Fibroblast of the conjunctiva (primary cell): ENCODE data around the gene TEK.
"Not testable (repeated sequence)": the region's sequence is repeated elsewhere in the genome, so short reads cannot be mapped to it uniquely, and the experiment has no call there.

Source experiments
- DNase-seq: peaks from one replicate; pipeline ENCODE4 v3.0.0-alpha.2; 2010; ENCODE audit warnings: low read depth

The TEK gene

DNA sequence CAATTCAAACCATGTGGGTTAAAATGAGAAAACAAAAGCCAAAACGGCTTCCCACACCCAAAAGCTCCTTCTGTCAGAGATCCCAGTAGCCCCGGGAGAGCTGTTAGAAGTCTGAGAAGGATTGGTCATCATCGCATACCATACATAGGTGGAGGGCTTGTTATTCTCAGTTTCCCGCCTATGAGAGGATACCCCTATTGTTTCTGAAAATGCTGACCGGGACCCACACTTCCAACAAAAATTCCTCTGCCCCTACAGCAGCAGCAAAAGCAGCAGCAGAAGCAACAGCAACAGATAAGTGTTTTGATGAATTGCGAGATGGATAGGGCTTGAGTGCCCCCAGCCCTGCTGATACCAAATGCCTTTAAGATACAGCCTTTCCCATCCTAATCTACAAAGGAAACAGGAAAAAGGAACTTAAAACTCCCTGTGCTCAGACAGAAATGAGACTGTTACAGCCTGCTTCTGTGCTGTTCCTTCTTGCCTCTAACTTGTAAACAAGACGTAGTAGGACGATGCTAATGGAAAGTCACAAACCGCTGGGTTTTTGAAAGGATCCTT, at the start of gene TEK:
TEK (plus strand) TSS at position 245 of the 561 bp plus-strand sequence. CDS start 366 bp downstream, outside the sequence.
- no peak for DNase-seq

DNA sequence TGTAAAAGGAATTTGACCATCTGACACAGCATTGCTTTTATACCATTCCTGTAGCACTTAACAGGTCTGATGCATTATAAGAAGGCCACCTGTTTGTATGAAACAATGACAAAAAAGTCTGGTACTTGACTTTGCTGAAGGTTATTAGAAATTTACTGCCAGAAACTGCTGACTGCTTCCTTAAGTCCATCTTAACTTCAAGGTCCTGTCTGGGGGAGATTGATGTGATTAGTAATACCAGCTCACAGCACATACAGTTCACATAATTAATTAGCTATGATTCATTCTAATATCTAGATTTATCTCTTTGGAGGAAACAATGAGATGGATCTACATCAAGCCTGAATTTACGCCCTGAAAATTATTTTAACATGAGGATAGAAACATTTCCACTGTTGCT, 49.6 kb upstream of the TEK start:
- DNase-seq: no peak

DNA sequence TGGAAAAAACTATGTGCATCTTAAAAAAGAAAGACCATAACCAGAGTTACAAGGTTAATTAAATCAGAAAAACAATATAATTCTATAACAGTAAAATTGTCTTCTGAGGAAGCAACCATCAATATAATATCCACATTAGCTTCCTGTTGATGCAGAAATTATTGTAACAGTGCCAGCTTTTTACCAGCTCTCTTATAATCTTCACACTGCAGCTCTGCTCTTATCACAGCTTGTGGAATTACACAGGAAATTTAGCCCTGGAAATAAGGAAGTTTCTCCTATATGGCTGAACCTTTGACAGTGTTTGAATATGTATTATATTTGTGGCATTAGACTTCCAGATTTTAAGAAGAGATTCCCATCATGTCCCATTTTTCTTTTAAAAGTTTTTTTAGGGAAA, 49.1 kb upstream of the TEK start:
- DNase-seq: no peak

DNA sequence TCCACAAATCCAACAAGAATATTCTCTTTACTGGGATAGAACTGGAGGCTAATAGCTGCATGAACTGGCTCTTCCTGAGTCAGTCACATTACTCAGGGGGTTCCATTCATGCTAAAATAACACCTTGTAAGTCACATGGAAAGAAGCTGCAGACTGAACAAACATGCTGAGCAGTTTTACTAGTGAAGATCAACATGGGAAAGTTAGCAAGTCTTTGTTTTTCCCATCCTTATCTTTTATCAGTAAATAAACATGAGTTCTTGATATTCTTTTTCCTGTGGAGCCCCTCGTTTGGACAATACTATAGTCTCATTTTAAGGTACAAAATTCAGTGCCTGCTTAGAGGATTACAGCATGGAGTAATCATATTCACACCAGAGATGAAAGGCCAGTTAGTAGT, 43.7 kb upstream of the TEK start:
- DNase-seq: no peak

DNA sequence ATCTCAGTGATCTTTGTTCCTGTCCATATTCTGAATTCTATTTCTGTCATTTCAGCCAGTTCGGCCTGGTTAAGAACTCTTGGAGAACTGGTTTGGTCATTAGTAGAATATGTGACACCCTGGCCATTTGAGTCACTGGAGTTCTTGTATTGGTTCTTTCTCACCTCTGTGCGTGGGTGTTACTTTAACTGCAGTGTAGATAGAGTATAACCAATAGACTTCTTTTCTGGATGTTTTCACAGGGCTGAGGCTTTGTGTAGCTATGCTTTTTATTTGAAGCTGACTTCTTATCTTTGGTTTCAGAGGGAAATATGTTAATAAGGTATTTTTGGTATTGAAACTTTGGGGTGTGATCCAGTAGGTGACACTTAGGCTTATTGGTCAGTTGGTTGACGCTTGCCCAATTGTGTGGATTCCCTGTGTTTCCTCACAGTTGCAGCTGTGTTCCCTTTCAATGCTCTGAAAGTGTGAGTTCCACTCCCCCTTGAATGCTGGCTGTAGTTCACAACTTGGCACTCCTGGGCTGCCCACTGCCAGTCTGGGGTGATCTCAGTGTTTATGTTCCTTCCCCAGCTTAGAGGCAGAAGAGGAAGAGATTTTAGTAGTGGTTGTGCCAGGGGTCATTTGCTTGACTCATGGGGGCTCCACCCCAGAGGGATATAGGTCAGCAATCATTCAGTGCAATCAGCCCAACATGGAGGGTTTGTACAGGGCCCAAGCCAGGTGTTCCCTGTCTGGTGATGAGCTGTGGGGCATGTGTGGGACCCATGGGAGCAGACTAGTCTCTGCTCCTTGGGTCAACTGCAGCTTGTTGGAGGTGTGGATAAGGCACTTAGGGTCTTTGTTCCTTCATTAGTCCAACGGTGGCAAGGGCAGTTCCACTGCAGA, 34.9 kb upstream of the TEK start:
- DNase-seq: no peak

DNA sequence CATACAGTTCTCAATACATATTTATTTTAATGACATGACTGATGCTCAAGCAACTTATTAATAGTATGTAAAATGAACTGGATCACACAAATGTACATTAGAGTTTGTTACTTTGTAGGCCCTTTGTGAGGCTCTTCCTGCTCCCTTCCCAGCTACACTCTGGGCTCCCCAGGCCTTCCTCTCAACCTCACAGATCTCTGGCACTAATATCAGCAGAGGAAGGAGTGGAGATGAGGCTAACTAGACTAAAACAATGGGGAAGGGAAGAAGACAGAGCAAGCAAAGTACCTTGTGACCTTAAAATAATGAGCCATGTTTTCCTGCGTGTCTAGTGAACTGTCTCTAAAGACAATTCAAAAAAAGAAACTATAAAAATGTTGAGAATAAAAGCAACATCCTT, 30.3 kb upstream of the TEK start:
- no peak for DNase-seq

DNA sequence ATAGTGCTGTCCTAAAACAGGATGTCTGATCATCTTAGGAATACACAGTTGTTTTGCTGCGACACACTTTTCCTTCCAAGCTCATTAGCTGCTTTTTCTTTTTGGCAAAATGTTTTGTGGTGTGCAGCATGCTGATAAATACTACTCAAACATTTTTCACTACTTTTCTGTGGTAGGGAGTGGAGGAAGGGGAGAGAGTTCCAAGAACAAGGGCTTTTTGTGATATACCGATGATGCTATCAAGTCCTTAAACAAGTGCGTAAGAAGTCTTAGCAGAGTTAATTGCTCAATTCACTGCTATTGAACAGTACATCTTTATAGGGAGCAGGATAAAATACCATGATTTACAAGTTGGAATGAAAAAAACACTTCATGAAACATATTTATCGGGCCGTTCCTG, 23.6 kb upstream of the TEK start:
- DNase-seq: no peak

DNA sequence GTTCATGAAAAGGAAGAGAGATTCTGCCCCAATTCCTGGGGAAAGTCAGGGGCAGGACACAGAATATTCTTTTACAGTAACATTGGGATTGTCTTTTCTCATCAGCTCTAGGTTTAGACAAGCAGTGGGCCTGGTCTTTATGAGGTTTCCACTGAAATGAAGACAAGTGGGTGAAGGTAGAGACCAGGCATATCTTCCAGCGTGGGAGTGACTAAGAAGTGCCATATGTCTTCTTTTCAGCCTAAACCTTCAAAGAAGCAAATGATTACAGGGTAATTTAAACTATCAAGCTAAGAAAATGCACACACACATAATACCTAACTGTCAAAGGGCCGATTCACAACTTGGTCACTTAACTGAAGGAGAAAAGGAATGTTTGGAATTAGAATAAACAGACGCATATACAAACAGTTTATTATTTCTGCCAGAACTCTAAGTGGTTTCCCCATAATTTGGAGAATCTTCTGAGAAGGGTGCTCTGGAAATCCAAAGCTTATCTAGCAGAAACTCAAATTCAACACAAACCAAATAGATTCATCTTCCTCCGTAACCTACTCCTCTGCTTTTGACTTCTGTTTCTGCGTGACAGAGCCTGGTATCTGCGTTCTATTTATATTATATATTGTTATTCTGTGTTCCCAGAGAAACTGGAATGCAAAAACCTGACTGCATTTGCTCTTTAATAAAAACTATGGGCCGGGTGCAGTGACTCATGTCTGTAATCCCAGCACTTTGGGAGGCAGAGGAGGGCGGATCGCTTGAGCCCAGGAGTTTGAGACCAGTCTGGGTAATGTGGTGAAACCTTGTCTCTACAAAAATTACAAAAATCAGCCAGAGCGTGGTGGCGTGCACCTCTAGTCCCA, 22.0 kb upstream of the TEK start:
- DNase-seq: no peak

DNA sequence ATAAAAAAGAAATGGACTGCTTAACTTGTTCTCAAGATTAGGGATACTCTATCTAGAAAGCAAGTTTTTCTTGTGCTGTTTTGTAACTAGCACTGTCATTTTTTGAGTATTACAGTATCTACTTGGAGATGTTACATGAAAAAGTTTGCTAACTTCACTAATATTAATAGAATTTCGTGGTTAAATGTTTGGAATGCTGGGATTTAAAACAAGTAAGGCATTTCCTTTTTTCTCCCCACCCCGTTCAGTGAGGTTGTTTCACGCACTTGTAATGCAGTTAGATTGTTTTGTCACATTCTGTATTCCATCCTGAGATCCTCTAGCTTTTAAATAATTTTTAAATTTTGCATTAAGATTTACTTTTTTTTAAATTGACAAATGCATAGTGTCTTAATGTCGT, 20.0 kb upstream of the TEK start:
- DNase-seq: no peak

DNA sequence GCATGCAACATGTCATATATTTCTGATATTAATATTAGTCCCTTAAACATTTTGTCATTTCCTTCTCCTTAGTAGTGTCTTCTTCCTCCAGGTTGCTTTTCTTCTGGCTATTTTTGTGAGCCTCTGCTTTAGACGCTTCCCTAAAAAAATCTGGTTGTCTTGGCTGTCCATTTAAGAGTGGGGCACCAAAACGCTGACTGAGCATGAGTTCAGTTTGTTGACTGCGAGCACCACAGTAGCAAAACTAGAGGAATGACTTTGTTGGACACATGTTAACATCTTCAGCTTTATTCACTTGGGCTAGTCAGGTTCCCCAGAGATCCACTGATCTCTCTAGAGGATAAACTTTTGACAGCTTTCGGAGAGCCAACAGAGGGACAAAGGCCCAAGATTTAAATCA, 19.3 kb upstream of the TEK start:
- no peak for DNase-seq

DNA sequence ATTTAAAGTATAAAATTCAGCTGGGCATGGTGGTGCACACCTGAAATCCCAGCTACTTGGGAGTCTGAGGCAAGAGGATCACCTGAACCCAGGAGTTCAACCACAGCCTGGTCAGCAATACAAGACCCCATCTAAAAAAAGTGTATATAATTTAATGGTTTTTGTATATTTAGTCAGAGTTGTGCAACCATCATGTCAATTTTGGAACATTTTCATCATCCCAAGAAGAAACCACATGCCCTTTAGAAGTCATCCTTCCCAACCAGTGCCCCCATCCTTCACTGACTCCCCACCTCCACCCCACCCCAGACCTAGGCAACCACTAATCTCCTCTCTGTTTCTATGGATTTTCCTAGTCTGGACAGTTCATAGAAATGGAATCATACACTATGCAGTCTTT, 18.8 kb upstream of the TEK start:
- DNase-seq: no peak

DNA sequence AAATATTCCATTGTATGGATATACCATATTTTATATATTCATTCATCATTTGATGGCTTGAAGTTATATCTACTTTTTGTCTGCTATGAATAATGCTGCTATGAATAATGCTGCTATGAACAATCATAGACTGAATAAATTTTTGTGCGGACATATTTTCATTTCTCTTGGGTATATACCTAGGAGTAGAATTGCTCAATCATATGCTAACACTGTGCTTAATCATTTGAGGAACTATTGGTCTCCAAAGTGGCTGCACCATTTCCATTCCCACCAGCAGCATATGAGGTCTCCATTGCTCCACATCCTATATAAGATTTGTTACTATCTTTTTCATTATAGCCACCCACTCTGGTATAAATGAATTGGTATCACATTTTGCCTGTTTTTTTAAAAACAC, 18.3 kb upstream of the TEK start:
- DNase-seq: no peak

DNA sequence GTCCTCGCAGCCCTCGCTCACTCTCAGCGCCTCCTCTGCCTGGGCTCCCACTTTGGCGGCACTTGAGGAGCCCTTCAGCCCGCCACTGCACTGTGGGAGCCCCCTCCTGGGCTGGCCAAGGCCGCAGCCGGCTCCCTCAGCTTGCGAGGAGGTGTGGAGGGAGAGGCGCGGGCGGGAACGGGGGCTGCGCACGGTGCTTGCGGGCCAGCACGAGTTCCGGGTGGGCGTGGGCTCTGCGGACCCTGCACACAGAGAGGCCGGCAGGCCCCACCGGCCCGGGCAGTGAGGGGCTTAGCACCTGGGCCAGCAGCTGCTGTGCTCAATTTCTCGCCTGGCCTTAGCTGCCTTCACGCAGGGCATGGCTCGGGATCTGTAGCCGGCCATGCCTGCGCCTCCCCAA, 16.5 kb upstream of the TEK start:
- DNase-seq: not testable (repeated sequence)

DNA sequence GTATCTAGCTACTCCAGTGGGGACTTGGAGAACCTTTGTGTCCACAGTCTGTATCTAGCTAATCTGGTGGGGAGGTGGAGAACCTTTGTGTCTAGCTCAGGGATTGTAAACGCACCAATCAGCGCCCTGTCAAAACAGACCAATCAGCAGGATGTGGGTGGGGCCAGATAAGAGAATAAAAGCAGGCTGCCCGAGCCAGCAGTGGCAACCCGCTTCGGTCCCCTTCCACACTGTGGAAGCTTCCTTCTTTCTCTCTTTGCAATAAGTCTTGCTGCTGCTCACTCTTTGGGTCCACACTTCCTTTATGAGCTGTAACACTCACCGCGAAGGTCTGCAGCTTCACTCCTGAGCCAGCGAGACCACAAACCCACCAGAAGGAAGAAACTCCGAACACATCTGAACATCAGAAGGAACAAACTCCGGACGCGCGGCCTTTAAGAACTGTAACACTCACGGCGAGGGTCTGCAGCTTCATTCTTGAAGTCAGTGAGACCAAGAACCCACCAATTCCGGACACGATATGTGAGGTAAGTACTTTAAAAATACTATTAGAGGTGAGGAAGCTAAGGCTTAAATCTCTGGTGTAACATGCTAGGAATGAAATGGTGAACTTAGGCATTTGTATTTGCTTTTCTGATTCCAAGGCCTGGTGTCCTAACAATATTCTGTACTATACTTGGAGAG, 15.5 kb upstream of the TEK start:
- DNase-seq: not testable (repeated sequence)

DNA sequence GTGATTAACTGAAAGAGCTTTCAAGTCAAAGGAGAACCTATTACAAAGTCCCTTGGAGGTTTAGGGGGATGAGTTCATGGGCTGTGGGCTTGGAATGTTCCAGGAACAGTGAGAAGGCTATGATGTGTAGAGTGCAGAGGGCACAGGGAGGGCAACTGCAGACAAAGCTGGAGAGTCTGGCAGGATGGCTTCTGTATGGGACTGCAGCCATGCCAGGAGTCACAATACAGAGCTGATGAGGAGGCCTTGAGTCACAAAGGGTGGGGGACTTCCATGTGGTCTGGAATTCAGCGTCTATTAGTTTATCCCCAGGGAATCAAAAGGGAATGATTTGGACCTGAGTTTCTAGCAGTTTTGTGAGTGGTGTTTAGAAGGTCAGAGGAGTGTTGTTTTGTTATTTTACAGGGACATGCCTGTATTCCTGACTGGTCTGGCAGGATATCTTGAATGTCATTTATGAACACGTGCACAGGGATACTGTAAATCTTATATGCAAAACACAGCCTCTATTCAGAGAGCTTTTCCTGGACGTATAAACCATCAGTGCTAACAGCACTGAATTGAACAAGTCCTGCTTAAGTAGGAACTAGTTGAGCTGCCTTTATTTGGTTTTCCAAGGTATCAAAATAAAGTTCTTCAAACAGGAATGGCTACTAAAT, 14.3 kb upstream of the TEK start:
- DNase-seq: peak; percentile 38

DNA sequence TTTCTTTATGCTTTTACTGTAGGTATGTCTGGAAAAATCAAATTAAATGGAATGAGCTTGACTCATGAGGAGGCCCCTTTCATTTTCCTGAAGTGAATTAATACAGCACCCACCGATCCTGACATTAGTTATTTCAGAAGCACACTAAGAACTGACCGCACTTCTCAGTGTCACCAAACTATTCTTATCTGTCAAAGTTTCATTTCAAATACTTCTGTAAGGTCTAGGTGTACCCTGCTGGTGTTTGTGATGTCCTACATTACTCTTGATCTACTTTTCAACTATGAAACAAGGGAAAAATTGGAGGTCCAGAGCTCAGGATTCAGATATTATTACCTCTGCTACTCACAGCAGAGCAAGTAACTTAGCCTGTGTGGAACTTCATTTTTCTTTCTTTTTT, 1.8 kb upstream of the TEK start:
- DNase-seq: no peak

DNA sequence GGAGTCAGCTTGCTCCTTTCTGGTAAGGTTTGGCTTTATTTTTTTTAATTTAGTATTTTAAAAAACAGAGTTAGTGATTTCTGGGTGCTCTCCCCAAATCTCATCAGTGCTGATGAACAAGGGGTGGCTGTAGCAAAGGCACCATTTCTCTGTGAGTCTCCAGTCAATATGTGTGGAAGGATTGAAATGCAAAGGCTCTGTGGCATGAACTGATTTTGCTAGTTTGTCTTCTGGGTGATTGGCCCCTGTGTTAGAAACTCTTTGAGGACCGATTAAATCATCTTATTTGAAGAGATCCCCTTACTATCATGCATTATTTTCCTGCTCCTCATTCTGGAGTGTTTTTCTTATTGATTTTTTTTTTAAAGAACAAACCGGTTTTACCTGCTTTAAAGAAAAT, 596 bp downstream of the TEK start:
- DNase-seq: no peak

DNA sequence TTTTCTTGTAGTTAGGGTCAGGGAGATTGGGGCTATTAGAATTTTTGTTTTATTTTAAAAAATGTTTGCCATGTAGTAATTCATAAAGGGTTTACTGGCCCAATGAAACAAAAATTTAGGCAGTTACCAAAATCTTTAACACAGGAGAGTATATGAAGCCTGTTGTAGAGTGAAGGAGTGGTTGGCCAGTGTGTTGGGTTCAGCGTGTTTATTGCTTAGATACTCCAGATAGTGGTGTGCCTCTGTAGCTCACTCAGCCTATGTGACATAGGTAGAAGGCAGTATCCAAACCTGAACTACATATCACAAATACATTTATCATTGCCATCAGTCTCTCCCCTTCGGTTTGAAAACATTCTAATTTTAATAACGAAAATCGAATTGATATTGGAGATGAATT, 1.2 kb downstream of the TEK start:
- DNase-seq: no peak

DNA sequence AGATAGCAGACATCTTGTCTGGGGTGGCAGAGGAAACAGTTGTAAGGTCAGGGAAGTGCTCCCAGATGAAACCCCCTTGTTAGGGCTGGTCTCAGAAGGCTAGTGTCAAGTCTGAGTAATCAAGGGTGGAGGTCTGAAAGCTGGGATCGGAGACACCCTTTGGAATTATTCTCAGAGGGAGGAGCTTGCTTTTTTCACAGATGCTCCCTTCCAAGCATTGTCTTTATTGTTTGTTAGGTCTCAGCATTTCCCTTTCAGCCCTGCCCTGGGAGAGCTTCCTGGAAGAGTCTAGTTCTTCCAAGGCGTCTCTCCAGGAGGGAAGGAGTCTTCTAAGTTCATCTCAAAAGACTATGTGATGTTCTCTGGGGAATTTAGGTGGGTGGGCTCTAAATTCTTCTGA, 3.2 kb downstream of the TEK start:
- DNase-seq: no peak

DNA sequence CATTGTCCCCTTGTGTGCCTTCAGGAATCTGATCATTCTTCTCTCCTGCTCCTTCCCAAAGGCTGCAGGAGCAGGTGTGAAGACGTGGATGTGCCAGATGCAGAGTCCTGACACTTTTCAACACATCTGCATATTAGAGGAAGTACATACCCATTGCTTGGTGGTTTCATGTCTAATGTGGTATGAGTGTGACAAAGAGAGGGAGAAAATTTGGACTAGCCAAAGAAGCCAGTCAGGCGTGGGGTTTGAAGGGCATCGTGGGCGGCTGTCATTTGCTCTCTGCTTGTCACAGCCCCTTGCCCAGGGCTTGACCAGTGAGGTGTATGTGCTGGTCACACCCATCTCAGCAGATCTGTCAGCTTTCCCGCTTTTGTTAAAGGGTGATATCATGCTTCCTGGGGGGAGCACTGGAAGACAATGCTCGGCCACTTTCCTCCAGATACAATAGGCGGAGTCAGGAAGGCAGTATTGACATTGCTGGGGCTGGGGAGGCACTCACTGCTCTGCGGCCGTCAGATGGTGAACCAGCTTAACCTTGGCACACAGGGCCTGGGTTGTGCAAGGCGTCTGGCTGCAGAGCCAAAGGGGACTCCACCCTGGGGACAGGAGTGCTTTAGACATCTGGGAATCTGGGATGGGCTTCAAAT, 8.6 kb downstream of the TEK start:
- DNase-seq: peak; percentile 9

DNA sequence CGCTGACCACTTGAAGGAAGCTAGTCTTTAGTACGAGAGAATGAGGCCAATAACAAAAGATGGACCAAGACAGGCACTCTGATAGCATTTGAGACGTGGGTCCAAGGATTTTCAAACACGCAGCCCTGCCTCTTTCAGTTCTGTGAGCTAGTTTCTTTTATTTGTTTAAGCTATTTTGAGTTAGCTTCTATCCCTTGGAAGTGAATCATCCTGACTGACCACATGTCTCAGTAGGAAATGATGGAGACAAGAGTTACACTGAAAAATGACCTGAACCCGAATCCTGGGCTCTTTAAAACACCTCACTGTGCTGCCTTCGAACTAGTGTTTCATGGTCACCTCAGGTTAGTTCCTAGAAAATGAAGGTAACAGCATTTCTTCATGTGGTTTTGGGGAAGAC, 9.9 kb downstream of the TEK start:
- no peak for DNase-seq
